HEK293 (cell line): ENCODE measurements around the gene PNMA8A.

ENCODE experiments used
- FEZF1 ChIP-seq: fragments of 450-650 bp; formaldehyde crosslinking; IDR thresholded peaks from 2 replicates; pipeline ENCODE4 v1.5.1; 2016; ENCODE audit warnings: missing biosample characterization, missing genetic modification characterization
- KLF9 ChIP-seq: fragments of 450-650 bp; formaldehyde crosslinking; IDR thresholded peaks from 2 replicates; pipeline ENCODE4 v1.5.1; 2016; ENCODE audit warnings: missing biosample characterization, missing genetic modification characterization, low read depth
- YY1 ChIP-seq: fragments of 450-650 bp; formaldehyde crosslinking; IDR thresholded peaks from 2 replicates; pipeline ENCODE4 v1.5.1; 2018; ENCODE audit warnings: missing biosample characterization, missing genetic modification characterization
- ZNF121 ChIP-seq: fragments of 450-650 bp; formaldehyde crosslinking; IDR thresholded peaks from 2 replicates; pipeline ENCODE4 v1.5.1; 2016; ENCODE audit warnings: missing biosample characterization, missing genetic modification characterization
- ZNF184 ChIP-seq: fragments of 450-650 bp; IDR thresholded peaks from 2 replicates; pipeline ENCODE4 v1.5.1; 2018; ENCODE audit warnings: missing biosample characterization, mild to moderate bottlenecking, missing genetic modification characterization
- ZNF664 ChIP-seq: fragments of 450-650 bp; formaldehyde crosslinking; IDR thresholded peaks from 2 replicates; pipeline ENCODE4 v1.5.1; 2016; ENCODE audit warnings: missing biosample characterization, missing genetic modification characterization
- ZNF76 ChIP-seq: fragments of 450-650 bp; formaldehyde crosslinking; IDR thresholded peaks from 2 replicates; pipeline ENCODE4; 2016; ENCODE audit warnings: low read depth, missing biosample characterization, missing genetic modification characterization, borderline replicate concordance
- TF ChIP-seq, protein P1 (sequence below): fragments of 450-650 bp; formaldehyde crosslinking; IDR thresholded peaks from 2 replicates; pipeline ENCODE4 v1.5.1; 2016; ENCODE audit warnings: missing biosample characterization, missing genetic modification characterization
- TF ChIP-seq, protein P2 (sequence below): fragments of 450-650 bp; formaldehyde crosslinking; IDR thresholded peaks from 2 replicates; pipeline ENCODE4 v1.5.1; 2016; ENCODE audit warnings: missing biosample characterization, missing genetic modification characterization

DNA sequence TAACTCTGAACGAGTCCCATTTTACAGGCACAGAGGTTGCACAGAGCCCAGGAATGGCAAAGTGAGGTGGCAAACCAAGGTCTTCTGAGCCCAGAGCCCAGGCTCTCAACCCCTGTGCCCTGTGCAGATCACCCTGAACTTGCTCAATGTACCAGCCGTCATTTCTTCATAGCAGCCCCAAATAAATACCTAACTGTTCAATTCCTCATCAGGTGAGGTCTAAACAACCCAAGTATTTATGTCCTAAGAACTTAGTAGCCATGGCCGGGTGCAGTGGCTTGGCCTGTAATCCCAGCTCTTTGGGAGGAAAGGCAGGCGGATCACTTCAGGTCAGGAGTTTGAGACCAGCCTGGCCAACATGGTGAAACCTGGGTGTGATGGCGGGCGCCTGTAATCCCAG is 46.1 kb upstream of the PNMA8A start:
- TF ChIP-seq FEZF1 (tag by site-specific recombination), result no peak
- TF ChIP-seq, protein P1, sequence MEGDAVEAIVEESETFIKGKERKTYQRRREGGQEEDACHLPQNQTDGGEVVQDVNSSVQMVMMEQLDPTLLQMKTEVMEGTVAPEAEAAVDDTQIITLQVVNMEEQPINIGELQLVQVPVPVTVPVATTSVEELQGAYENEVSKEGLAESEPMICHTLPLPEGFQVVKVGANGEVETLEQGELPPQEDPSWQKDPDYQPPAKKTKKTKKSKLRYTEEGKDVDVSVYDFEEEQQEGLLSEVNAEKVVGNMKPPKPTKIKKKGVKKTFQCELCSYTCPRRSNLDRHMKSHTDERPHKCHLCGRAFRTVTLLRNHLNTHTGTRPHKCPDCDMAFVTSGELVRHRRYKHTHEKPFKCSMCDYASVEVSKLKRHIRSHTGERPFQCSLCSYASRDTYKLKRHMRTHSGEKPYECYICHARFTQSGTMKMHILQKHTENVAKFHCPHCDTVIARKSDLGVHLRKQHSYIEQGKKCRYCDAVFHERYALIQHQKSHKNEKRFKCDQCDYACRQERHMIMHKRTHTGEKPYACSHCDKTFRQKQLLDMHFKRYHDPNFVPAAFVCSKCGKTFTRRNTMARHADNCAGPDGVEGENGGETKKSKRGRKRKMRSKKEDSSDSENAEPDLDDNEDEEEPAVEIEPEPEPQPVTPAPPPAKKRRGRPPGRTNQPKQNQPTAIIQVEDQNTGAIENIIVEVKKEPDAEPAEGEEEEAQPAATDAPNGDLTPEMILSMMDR (tag by site-specific recombination), result no peak
- TF ChIP-seq ZNF184, result no peak
- TF ChIP-seq, protein P2, sequence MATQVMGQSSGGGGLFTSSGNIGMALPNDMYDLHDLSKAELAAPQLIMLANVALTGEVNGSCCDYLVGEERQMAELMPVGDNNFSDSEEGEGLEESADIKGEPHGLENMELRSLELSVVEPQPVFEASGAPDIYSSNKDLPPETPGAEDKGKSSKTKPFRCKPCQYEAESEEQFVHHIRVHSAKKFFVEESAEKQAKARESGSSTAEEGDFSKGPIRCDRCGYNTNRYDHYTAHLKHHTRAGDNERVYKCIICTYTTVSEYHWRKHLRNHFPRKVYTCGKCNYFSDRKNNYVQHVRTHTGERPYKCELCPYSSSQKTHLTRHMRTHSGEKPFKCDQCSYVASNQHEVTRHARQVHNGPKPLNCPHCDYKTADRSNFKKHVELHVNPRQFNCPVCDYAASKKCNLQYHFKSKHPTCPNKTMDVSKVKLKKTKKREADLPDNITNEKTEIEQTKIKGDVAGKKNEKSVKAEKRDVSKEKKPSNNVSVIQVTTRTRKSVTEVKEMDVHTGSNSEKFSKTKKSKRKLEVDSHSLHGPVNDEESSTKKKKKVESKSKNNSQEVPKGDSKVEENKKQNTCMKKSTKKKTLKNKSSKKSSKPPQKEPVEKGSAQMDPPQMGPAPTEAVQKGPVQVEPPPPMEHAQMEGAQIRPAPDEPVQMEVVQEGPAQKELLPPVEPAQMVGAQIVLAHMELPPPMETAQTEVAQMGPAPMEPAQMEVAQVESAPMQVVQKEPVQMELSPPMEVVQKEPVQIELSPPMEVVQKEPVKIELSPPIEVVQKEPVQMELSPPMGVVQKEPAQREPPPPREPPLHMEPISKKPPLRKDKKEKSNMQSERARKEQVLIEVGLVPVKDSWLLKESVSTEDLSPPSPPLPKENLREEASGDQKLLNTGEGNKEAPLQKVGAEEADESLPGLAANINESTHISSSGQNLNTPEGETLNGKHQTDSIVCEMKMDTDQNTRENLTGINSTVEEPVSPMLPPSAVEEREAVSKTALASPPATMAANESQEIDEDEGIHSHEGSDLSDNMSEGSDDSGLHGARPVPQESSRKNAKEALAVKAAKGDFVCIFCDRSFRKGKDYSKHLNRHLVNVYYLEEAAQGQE, result no peak
- no peak for TF ChIP-seq ZNF121 (tag by site-specific recombination)
- no peak for TF ChIP-seq KLF9
- TF ChIP-seq ZNF76, result no peak
- TF ChIP-seq YY1 (tag by site-specific recombination), result no peak
- TF ChIP-seq ZNF664 (tag by site-specific recombination), result no peak
